Activated CD8-positive, alpha-beta T cell treated with anti-CD3 and anti-CD28 coated beads, Interleukin-2, amount 10 ng/mL, durations not matched to agents 7 days and 5 days (primary cell): ENCODE measurements around the gene CCDC12. TPM values are rescaled to one million over a fixed set of nuclear protein-coding genes. Genes with fewer than 3 reads are reported as not detected.

Source experiments
- total RNA-seq, 2 experiments: library from RNA; stranded (reverse); gene quantifications; one replicate each; pipeline ENCODE4 v1.2.3, GENCODE V29; 2021

Gene CCDC12
- total RNA-seq, 2 experiments from 2014 or later = 59.4 to 62.2 TPM

Other genes with a start within 250 kb of the CCDC12 start
- not detected for gene MYL3, start 113.3 kb downstream of the CCDC12 start, total RNA-seq
- gene PTH1R, start 99.0 kb downstream of the CCDC12 start, total RNA-seq = not detected
- gene NBEAL2, start 2.9 kb upstream of the CCDC12 start, total RNA-seq = 100 to 1,000 TPM; 206 to 212 TPM
- 10 to 100 TPM; 43.1 to 48.1 TPM for gene SETD2, start 187.4 kb upstream of the CCDC12 start, total RNA-seq